Activated gamma-delta T cell (primary cell): ENCODE results near the gene CLIP3.
"Not testable (repeated sequence)": the region's sequence is repeated elsewhere in the genome, so short reads cannot be mapped to it uniquely, and the experiment has no call there.

Experiments used
- DNase-seq: peaks from one replicate; lab custom pipeline; 2025; lab: John Stamatoyannopoulos, UW
- total RNA-seq, 2 donors: gene quantifications; one replicate each; lab custom pipeline; 2026; lab: John Stamatoyannopoulos, UW

Gene CLIP3, protein sequence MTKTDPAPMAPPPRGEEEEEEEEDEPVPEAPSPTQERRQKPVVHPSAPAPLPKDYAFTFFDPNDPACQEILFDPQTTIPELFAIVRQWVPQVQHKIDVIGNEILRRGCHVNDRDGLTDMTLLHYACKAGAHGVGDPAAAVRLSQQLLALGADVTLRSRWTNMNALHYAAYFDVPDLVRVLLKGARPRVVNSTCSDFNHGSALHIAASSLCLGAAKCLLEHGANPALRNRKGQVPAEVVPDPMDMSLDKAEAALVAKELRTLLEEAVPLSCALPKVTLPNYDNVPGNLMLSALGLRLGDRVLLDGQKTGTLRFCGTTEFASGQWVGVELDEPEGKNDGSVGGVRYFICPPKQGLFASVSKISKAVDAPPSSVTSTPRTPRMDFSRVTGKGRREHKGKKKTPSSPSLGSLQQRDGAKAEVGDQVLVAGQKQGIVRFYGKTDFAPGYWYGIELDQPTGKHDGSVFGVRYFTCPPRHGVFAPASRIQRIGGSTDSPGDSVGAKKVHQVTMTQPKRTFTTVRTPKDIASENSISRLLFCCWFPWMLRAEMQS
- 0.13 to 0.97 reads per million in 2 donors for total RNA-seq

DNA sequence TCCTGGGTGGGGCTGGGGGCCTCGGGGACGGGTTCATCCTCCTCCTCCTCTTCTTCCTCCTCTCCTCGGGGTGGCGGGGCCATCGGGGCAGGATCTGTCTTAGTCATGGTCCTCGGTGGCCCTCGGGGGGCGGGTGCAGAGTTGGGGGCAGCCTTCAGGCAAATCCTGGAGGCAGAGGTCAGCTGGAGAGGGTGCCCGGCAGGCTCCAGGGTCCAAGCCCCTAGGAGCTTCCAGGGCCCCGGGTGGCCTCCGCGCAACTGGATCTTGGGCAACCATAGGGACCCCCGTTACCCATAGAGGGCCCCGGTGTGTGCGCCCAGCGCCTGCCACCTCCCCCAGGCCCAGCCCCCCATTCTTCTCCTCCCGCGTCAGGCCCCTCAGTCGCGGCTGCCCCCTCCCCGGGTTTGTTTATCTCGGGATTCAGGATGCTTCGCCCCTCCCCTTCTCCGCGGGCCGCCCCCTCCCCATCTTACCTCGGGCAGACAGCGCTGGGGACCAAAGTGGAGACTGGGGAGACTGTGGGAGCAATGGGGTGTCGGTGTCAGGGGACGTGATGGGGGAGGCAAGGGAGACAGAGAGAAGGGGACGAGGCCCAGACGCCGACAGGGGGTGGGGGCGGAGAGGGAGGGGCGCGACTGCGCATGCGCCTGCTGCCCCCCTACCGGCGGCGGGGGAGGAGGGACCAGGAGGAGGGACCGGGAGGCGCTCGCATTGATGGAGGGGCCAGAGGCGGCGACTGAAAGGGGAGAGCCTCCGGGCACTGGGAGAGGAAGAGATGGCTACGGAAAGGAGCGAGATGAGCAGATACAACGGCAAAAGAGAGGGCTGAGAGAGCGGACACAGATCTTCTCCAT, at the start of gene CLIP3:
TSS of gene CLIP3 (minus strand) at position 623 of the 854 bp plus-strand sequence. CDS start at position 107, 516 bp downstream.
- DNase-seq = no peak

DNA sequence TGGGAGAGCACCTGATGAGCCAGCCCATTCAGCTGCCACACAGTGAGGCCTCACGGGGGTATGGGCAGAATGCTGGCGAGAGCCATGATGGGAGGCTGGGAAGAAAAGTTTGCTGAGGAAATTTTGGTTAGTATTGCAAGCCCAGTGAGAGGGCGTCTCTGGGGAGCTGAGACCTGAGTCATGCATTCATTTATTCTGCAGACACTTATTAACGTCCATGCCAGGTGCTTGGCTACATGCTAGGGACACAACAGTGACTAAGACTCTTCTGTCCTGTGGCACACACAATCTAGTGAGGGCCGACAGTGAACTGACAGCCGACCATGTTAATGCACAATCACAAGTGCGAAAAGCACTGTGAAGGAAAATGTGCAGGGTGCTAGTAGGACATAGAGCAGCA, 49.2 kb upstream of the CLIP3 start:
- DNase-seq = no peak

DNA sequence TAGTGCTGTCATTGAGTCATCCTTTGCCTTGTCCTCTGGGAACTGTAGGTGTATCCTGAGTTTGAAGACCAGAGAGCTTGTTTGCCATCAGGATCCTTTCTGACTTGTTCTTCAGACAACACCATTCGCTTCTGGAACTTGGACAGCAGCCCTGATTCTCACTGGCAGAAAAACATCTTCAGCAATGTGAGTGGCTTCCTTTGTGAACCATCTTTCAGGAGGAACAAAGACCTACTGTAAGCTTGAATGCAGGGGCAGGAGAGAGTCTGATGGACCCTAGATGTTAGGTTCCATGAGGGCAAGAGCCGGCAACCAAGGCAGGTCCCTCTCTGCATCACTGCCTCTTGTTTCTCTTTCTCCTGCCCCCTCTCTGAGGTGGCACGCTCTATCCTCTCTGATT, 48.7 kb upstream of the CLIP3 start:
- no peak for DNase-seq

DNA sequence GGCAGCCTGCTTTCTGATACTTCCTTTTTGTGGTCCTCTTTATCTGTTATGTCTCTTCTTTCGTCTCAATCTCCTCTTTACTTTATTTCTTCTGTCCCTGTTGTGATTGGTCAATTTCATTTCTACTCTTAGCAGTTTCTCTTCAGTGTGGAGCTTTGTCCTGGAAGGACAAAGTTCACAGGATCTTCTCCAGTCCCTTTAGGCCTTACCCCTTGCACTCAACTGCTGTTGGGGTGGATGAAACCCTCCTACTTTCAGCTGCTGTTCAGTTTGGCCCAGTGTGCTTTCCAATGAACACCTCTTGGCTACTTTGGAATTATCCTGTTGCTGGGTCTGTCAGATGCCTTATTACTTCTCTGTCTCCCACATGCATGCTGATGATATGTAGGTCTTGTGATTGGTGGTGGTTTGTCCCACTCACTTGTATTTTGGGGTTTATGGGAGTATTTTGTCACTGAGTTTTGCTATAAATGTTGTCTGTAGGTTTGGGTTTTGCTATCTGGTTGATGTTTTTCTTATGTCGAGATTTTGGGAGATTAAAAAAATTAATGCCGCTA, 46.8 kb upstream of the CLIP3 start:
- DNase-seq = no peak

DNA sequence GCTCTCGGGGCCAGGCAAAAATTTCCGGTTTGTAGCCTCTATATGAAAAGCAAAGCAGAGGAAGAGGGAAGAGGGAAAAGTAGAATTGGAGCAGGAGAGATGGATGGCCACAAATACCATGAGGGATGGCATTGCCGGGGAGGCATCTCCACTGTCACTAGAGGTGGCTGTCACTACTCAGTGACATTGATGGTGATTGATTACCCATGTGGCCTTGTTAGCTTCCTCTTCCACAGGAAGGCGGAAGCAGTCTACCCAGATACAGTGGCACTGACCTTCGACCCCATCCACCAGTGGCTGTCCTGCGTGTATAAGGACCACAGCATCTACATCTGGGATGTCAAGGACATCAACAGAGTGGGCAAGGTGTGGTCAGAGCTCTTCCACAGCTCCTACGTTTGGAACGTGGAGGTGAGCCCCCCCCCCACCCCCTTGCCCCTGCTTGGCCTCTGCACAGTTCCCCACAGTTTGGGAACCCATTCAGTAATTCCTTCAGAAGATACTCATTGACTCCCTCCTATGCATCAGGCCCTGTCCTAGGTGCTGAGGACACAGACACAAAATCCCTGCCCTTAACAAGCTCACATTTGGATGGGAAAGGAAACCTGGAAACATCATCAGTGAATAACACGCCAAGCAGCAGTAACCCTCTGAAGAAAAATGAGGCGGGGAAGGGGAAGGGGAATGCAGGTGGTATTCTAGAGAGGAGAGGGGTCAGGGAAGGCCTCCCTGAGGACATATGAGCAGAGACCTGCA, 40.6 kb upstream of the CLIP3 start:
- no peak for DNase-seq

DNA sequence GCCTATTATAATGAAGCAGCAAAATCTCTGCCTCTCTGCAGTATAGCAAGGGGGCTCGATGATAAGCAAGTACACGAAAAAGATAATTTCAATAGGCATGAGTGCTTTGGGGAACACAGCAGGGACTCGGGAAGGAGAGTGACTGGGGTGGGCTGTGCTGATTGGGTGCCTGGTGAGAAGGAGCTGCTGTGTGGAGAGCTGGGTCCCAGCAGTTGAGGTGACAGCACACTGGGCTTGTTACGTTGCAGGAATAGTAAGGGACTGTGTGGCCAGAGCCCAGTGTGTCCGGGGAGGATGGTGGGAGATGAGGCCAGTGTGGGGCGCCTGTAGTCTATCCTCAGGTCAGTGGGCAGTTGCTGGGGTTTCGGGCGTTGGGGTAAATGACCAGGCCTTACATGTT, 39.4 kb upstream of the CLIP3 start:
- no peak for DNase-seq

- not testable (repeated sequence) for DNase-seq
Measured at GRCh38 chr19:36068810-36069499, 36.3 kb upstream of the CLIP3 start.

DNA sequence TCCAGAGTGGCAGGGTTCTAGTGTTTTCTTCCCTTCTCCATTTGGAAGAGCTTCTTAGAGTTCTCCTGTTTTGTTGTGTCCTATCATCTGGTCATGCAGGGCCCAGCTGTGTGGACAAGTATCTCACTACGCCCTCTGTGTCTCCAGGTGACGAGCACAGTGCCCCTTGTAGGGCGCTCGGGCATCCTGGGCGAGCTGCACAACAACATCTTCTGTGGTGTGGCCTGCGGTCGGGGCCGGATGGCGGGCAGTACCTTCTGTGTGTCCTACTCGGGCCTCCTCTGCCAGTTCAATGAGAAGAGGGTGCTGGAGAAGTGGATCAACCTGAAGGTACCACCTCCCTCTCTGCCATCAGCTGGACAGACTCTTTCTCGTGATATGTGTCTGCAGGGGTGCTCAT, 35.0 kb upstream of the CLIP3 start:
- no peak for DNase-seq

DNA sequence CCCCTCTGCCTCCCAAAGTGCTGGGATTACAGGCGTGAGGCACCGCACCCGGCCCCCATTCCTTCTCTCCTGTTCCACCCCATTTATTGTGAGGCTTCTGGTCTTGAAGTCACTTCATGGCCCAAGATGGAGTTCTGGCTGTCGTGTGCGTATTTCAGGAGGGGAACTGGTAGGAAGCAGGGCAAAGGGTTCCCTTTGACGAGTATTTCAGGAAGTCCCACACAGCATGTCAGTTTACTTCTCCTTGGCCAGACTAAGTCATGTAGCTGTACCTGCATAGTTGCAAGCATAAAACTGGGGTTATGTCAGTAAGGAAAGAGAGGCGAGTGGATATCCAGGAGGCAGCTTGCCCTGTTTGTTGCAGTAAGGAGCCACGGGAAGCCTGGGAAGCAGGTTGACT, 32.2 kb upstream of the CLIP3 start:
- DNase-seq = no peak

DNA sequence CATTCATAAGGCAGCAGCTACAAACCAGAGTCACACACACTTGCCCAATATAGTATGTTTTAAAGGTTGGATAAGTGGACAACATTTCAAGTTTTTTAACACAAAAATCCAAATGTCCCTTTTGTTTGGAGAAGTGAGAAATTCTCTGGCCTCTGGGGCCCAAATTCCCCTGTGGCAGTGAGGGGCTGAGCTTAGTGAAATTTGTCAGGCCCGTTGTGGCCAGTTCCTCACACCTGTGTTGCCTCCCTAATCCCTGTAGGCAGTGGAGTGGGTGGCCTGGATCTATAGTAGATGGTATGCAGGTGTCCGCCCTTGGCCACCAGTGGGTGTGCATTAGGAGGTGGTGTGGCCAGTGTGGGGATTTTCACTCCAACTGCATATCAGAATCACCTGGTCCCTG, 28.7 kb upstream of the CLIP3 start:
- DNase-seq = no peak

- DNase-seq = no peak
Measured at GRCh38 chr19:36060430-36060829, 27.8 kb upstream of the CLIP3 start.

DNA sequence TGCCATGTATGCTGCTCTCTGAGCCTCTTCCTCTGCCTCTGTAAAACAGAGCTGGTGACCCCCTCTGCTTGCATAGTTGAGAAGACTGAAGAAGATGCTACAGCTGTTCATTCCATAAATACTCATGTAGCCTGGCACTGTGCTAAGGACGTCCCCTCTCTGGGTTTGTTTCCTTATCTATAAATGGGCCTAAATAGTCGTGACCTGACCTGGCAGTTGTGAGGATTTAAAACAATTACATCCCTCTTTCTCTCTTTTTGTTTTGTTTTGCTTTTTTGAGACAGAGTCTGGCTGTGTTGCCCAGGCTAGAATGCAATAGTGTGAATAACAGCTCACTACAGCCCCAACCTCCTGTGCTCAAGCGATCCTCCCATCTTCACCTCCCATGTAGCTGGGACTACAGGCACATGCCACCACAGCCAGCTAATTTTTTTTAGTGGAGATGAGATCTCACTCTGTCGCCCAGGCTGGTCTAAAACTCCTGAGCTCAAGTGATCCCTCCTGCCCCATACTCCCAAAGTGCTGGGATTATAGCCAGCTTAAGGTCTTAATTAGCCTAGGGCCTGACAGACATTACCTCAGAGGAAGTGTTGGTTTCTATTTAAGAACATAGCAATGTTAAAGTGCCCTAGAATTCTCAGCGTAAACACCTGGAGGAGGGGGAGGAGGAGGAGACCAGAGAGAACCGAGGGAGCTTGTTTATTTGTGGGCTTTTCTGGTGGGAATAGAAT, 26.7 kb upstream of the CLIP3 start:
- DNase-seq = no peak

DNA sequence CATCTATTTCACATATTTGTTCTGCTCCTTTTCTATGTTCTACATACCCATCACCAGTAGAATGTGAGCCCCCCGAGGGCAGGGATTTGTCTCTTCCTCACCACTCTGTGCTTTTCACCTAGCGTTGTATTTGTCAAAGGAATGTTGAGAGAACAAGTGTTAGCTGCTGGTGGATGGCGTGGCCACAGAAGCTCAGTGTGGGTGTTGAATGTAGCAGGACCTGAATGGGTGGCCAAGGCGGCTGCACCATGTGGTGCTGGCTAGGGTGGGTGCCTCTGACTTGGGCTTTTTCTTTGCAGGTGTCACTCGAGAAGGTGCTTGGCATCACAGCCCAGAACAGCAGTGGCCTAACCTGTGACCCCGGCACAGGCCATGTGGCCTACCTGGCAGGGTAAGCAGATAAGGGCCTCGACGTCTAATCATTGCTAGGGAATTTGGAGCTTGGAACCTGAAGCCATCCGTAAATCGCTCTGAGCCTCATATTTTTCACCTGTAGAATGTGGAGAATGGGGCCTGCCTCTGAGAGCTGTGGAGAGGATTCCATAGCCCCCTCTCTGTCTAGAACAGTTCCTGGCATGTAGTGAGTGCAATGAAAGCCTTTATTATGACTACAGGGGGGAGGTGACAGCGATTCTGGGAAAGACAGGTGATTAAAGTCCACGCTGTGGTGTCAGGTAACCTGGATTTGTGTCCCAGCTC, 26.0 kb upstream of the CLIP3 start:
- no peak for DNase-seq

DNA sequence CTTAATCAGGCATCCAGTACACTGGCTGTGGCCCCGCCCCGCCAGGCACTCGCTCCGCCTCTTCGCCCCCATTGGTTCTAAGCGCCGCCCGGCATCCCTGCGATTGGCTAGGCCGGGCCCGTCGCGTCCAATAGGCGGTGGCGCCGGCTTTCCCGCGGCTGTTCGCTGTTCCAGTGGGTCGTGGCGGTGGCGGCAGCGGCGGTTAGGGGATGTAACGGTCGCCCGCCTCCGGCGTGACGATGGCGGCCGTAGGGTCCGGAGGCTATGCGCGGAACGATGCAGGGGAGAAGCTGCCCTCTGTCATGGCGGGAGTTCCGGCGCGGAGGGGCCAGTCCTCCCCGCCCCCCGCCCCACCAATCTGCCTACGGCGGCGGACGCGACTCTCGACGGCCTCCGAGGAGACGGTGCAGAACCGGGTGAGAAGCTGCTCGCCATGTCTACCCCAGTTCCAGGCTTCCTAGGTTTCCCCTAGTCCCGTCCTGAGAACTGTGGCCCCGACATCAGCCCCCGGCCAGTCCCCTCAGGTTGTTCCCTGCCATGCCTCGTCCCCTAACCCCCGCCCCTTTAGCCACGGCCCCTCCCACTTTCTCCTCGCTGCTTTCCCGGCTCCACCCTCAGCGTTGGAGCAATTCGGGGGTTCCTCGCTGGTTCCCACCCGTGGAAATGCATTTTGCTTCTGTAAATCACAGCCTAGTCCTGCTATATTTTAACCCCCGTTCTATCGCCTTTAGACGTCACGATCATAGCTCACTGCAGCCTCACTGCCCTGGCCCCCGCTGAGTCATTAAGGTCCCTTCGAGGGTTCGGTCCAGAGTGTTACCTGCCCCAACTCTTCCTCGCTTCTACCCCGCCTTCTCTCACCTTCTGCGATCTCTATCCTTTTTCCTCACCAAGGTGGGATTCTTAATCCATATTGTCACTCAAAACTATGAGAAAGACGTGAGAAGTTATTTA, 22.3 kb upstream of the CLIP3 start, which contains the start of gene WDR62:
TSS of gene WDR62 (plus strand) at position 165 of the 954 bp plus-strand sequence. CDS start at position 240, 75 bp downstream.
- peak; percentile 88 for DNase-seq

- DNase-seq = peak; percentile 97
Measured at GRCh38 chr19:36054119-36054732, 21.6 kb upstream of the CLIP3 start, which contains the start of gene THAP8. TSS of gene THAP8 (minus strand) at chr19:36054285. CDS start at chr19:36054217, 68 bp downstream.

GRCh38 chr19:36051637-36052036, 19.0 kb upstream of the CLIP3 start:
- no peak for DNase-seq

DNA sequence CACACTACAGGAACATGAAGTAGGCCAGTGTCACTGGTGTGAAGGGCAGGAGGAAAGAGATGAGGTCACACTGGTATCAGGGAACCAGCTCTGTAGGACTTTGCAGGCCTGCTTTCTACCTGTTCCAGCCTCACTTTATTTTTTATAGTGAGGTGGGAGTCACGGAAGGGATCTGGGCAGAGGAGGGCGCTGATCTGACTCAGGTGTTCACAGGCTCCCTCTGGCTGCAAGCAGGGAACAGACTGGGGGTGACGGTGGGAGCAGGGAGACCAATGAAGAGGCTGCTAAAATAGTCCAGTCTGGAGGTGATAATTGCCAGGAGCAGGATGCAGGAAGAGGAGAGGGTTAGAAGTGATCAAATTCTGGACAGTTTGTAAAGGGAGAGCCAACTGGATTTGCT, 18.6 kb upstream of the CLIP3 start:
- DNase-seq = no peak
